GM18505 (cell line): ENCODE measurements around the gene ALX3.
"Not testable (repeated sequence)": the region's sequence is repeated elsewhere in the genome, so short reads cannot be mapped to it uniquely, and the experiment has no call there.

Source experiments
- ATAC-seq: cut with Tn5 transposase; IDR thresholded peaks from one replicate; pipeline ENCODE4 v1.9.1; 2021; ENCODE audit not compliant: unreplicated experiment
- POLR2A ChIP-seq: IDR thresholded peaks from 4 replicates; pipeline ENCODE4 v1.6.1; 2011; ENCODE audit warnings: borderline replicate concordance; ENCODE audit not compliant: insufficient read depth, insufficient read length; ENCODE audit errors: extremely low read depth

The ALX3 gene

GRCh38 chr1:110084227-110085078 lies 14.0 kb upstream of the ALX3 start:
- TF ChIP-seq POLR2A, result peak; percentile 34
- no peak for ATAC-seq

- ATAC-seq, result no peak
- no peak for TF ChIP-seq POLR2A
These were observed 13.4 kb upstream of the ALX3 start for GRCh38 chr1:110083866-110084226.

- no peak for TF ChIP-seq POLR2A
- no peak for ATAC-seq
These were observed 12.8 kb upstream of the ALX3 start for GRCh38 chr1:110083061-110083865.

GRCh38 chr1:110082477-110082876 lies 12.0 kb upstream of the ALX3 start:
- no peak for TF ChIP-seq POLR2A
- ATAC-seq, result no peak

GRCh38 chr1:110081061-110081460 lies 10.6 kb upstream of the ALX3 start:
- no peak for TF ChIP-seq POLR2A

GRCh38 chr1:110079995-110080394 lies 9.5 kb upstream of the ALX3 start:
- not testable (repeated sequence) for ATAC-seq

More at GRCh38 chr1:110081061-110081460, 10.6 kb upstream of the ALX3 start:
- no peak for ATAC-seq

- ATAC-seq, result no peak
- no peak for TF ChIP-seq POLR2A
These were observed 6.5 kb upstream of the ALX3 start for GRCh38 chr1:110076789-110077500.

GRCh38 chr1:110074166-110074565 lies 3.7 kb upstream of the ALX3 start:
- TF ChIP-seq POLR2A, result no peak
- no peak for ATAC-seq

GRCh38 chr1:110070282-110070669 lies 196 bp downstream of the ALX3 start:
- no peak for TF ChIP-seq POLR2A

GRCh38 chr1:110069404-110070281 lies 829 bp downstream of the ALX3 start:
- ATAC-seq, result no peak
- no peak for TF ChIP-seq POLR2A

More at GRCh38 chr1:110070282-110070669, 196 bp downstream of the ALX3 start:
- ATAC-seq, result no peak

- no peak for TF ChIP-seq POLR2A
- no peak for ATAC-seq
These were observed 1.6 kb downstream of the ALX3 start for GRCh38 chr1:110068646-110069403.
